HG02885 (cell line): Measurements from ENCODE around the gene C22orf23.

ENCODE experiments used
- ATAC-seq: cut with Tn5 transposase; IDR thresholded peaks from one replicate; pipeline ENCODE4 v1.9.1; 2021; ENCODE audit warnings: mild to moderate bottlenecking; ENCODE audit not compliant: unreplicated experiment, poor library complexity

Gene C22orf23

DNA sequence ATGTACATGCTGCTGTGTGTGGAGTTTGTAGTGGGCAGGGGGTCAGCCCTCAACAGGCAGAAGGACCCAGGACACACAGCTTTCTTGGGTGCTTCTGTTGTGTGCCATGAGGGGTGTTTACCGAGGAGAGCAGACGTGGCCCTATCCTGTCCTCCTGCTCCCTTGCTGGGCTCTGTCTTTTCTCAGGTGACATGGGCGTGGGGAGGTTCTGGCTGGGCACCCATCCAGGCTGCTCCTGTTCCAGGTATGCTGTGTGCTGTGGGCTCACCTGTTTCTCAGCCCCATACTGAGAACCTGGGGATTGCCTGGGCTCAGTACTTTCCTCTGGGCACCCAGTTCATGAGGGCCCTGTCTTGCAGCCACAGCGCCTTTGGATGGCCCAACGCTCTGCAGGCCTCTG is 24.0 kb downstream of the C22orf23 start:
- no peak for ATAC-seq

GRCh38 chr22:37927637-37927936 is 25.8 kb downstream of the C22orf23 start:
- no peak for ATAC-seq

- no peak for ATAC-seq
These were observed 26.4 kb downstream of the C22orf23 start for GRCh38 chr22:37926771-37927636.

DNA sequence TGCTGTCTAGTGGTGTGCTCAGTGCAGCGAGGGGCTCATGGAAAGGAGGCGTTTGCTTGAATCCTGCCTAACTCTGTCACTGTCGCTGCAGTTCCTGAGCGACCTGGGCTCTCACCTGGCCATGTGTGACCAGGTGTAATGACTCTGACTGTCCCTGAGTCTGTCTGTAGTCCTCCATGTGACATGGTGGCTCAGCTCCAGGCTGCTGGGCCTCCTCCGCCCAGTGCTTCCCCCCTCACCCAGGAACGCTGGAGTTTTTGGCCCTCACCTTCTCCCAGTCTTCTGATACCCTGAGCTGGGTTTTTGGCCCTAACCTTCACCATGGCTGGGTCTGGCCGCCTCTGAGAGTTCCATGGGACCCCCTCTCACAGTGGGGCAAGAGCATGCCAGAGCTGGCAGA is 27.0 kb downstream of the C22orf23 start:
- no peak for ATAC-seq

DNA sequence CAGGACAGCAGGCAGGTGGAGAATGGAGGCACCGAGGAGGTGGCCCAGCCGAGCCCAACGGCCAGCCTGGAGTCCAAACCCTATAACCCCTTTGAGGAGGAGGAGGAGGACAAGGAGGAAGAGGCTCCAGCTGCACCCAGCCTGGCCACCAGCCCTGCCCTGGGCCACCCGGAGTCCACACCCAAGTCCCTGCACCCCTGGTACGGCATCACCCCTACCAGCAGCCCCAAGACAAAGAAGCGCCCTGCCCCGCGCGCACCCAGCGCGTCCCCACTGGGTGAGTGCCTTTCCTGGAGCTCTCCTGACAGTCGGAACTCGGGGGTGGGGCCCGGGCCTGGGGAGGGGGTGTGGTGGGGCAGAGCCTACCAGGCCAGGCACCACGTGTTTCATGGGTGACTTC is 27.6 kb downstream of the C22orf23 start:
- no peak for ATAC-seq

DNA sequence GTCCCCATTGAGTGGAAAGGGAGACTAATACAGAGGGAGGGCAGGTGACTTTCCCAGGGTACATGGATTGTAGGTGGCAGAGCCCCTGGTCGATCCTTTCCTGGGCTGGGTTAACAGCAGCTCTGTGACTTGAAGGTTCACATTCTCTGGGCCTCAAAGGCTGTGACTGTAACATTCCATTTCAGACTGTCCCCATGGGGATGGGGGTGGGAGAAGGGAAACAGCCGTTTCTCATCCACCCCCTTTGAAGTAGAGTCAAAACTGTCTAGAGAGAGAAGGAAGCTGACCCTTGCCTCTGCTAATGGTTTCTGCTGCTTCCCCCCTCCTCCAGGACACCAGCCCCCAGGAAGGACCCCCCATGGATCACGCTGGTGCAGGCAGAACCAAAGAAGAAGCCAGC is 28.1 kb downstream of the C22orf23 start:
- no peak for ATAC-seq

- no peak for ATAC-seq
These were observed 28.9 kb downstream of the C22orf23 start for GRCh38 chr22:37924386-37925065.

DNA sequence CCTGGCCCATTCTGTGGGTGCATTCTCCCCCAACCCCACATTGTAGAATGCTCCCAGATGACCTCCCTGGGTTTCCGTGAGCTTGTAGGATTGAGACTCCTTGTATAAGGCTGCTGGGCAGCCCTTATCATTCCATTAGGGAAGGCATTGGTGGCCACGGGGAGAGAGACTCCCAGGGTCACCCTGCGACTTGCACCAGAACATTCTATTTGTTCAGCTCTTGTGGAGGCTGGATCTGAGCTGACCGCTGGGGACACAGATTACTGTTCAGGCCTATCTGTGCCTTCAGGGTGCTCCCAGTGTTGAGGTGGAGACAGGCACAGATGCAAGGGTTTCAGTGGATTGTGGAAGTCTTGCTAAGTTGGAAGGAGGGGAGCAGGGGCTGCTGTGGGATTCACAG is 29.5 kb downstream of the C22orf23 start:
- no peak for ATAC-seq

GRCh38 chr22:37922191-37922590 is 31.2 kb downstream of the C22orf23 start:
- no peak for ATAC-seq

- ATAC-seq, result no peak
These were observed 33.3 kb downstream of the C22orf23 start for GRCh38 chr22:37920126-37920525.

DNA sequence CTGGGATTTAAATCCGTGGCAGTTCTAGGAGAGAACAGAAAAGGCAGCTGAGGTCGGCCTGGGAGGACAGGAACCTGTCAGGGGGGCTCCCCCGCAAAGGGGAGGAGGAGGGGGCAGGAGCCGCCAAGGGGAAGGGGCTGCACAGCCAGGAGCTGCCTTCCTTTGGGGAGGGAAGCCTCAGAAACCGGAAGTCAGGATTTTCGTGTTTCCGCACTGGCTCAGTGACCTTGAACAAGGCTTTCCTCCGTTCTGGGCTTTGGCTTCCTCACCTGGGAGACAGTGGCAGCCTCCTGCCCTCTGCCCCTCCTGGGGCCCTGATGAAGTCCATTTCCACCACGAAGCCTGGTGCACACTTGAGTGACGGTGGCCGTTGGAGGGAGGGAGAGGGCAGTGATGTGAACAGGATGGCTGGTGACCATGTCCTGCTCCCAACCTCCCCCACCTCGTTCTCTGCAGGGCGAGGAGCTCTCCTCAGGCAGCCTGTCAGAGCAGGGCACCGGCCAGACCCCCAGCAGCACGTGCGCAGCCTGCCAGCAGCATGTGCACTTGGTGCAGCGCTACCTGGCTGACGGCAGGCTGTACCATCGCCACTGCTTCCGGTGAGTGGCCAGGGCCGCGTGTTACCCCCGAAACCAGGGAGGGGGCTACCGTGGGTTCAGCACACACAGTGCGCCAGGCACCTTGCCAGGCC is 34.7 kb downstream of the C22orf23 start:
- no peak for ATAC-seq

DNA sequence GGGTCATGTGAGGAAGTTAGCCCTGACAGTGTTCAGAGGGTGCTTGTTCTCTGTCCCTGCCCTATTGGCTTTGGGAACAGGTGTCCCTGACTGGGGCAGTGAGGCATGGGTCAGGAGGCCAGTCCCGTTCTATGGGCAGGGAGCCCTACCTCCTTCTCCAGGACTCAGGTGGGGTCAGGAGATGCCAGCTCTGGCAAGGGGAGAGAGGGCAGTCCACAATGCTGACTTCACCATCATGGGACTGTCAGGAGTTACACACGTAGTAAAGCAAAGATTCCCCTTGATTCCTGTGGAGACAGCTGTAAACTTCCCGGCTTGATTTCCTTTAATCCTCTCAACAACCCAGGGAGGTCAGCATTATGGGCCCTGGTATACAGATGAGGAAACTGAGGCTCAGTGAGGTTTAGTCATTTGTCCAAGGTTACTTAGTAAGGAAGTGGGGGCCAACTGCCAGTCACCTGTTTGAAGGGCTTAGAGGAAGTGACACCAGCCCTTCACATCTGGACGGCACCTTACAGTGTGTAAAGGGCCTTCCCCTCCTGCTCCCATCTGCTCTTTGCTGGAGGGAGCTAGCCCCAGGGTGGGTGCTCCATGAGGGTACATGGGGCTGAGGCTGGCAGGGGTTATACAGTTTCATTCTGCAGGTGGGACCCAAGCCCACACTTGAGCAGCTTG is 35.4 kb downstream of the C22orf23 start:
- no peak for ATAC-seq

DNA sequence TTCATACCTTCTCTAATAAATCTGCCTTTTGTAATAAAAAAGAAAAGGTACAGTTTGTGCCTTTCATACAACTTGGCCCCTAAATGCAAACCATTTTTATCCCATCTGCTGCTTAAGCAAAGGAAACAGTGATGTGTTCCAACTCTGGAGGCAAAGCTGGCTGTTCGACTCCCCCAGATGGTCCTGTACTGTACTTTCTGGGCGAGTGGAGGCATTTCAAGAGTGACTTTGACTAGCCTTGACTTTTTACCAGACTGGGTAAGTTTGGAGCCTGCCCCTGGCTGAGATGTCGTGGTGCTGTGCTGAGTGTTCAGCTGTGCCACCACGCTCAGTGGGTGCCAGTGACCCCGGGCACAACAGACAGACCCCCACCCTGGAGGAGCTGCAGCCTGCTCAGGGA is 37.1 kb downstream of the C22orf23 start:
- no peak for ATAC-seq

DNA sequence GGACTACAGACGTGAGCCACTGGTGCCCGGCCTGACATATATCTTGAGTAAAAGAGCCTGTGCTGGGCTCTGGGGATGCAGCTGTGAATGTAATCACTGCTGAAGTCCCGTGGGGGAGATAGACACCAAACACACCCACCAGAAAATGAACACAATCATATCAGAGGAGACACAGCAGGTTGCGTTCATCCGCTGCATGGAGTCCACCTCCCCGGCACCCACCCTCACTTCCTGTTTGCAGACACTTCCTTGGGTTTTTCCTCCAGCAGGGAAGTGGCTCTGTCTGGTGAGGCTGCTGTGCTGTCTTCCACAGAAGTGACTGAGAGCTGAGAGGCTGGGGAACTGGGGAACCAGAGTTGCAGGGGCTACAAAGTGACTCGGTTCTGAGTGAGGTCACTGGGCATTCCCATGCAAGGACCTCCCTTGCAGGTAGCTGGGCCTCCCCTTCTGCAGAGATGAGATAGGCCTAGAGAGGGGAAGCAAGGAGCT is 40.1 kb downstream of the C22orf23 start:
- no peak for ATAC-seq

- ATAC-seq, result no peak
These were observed 41.2 kb downstream of the C22orf23 start for GRCh38 chr22:37912171-37912570.

DNA sequence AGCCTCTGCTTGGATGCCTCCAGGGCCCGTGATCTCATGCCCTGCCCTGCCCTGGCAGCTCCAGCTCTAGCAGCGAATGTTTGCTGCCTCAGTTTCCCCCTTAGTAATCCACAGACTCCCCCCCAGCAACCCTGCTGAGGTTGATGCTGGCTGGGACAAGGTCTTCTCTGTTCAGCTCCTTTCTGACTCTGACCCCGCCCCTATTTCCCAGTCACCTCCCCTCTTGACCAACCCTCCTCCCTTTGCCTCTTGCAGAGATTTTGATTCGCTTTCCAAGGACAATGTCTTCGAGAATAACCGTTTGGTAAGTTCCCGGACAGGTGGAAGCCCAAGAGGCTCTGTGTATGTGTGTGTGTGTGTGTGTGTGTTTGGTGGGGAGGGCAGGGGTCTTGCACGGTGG is 41.7 kb downstream of the C22orf23 start:
- no peak for ATAC-seq

GRCh38 chr22:37910890-37911672 is 42.3 kb downstream of the C22orf23 start:
- ATAC-seq, result no peak

GRCh38 chr22:37909766-37910165 is 43.6 kb downstream of the C22orf23 start:
- ATAC-seq, result no peak

DNA sequence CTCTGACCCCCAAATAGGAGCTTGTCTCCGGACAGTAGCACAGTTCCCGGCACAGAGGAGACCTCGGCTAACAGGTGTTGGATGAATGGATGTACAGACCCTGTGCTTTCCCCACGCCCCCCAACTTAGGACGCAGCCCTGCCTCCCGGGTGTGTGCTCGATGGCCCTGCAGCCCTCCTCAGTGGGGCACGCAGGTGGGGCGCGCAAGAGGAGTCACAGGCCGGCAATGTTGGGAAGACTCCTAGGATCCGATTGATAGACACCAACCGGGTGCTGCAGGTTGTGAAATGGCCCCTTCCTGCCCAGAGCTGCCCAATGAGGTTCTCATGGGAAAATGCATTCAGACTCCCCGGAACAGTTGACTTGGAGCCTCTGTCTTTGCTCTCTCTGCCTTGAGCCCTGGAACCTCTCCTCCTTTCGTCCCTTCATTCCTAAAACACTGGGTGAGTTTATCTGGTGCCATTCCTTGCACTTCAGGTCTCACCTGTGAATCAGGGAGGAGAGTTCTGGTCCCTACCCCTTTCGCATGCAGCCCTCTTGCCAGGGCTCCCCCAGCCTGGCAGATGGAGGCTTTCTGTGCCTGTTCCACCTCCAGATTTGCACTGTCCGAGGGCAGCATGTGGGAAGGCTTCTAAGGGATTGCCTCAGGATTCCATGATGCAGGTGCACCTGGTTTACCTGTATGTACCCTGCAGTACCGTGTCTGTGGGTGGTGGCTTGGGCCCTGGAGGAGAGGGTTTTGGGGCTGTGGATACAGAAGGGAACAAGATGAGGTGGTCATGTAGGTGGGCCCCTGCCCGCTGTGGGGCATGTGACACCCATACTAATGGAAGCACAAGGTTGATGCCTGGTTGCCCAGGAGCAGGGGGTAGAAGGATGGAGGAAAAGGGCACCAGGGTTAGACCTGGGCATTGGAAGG is 46.1 kb downstream of the C22orf23 start:
- ATAC-seq, result no peak
